Upper lobe of left lung (tissue), 6 donors: ENCODE data around the gene USP32. TPM values are rescaled to one million over a fixed set of nuclear protein-coding genes. Genes with fewer than 3 reads are reported as not detected.

ENCODE experiments used
- ATAC-seq, 2 donors: fragments of 200-7000 bp; cut with Tn5 transposase; one replicate each; pipeline ENCODE4 v1.9.1; 2022; ENCODE audit warnings: mild to moderate bottlenecking in 2 of 2, moderate library complexity in 2 of 2; ENCODE audit not compliant: low FRiP score in 2 of 2
- DNase-seq, 2 donors: peaks; one replicate each; pipeline ENCODE4 v3.0.0-alpha.2; 2019 to 2020
- H3K27ac ChIP-seq, 4 donors: fragments of 200-600 bp; sonication (generic); one replicate each; pipeline ENCODE4 v1.5.1; 2016 to 2019
- H3K27me3 ChIP-seq, 4 donors: fragments of 200-600 bp; sonication (generic); one replicate each; pipeline ENCODE4 v1.5.1; 2017 to 2019
- H3K36me3 ChIP-seq, 4 donors: fragments of 200-600 bp; sonication (generic); one replicate each; pipeline ENCODE4 v1.5.1; 2016 to 2019
- H3K4me1 ChIP-seq, 4 donors: fragments of 200-600 bp; sonication (generic); one replicate each; pipeline ENCODE4 v1.5.1; 2018 to 2019
- H3K4me3 ChIP-seq, 4 donors: fragments of 200-600 bp; sonication (generic); one replicate each; pipeline ENCODE4 v1.5.1; 2017 to 2019; ENCODE audit warnings: mild to moderate bottlenecking in 2 of 4, moderate library complexity in 1 of 4
- H3K9me3 ChIP-seq, 4 donors: fragments of 200-600 bp; sonication (generic); one replicate each; pipeline ENCODE4 v1.5.1; 2018 to 2019
- CTCF ChIP-seq, 6 experiments: fragments of 450-650 bp in 4 of 6; fragments of 200-600 bp in 2 of 6; sonication (generic) in 2 of 6; IDR thresholded peaks; one replicate each; pipeline ENCODE4 v1.5.1; 2016 to 2019; ENCODE audit warnings: antibody characterized with exemption in 6 of 6
- EP300 ChIP-seq, 4 donors: sonication (generic); formaldehyde crosslinking; IDR thresholded peaks; one replicate each; pipeline ENCODE4 v1.5.1; 2017; ENCODE audit warnings: antibody characterized with exemption in 4 of 4, control low read depth in 2 of 4
- POLR2A ChIP-seq, 4 donors: fragments of 450-650 bp; IDR thresholded peaks; one replicate each; pipeline ENCODE4 v1.5.1; 2016 to 2017; ENCODE audit warnings: antibody characterized with exemption in 4 of 4, mild to moderate bottlenecking in 2 of 4
- POLR2AphosphoS5 ChIP-seq, 2 donors: sonication (generic); formaldehyde crosslinking; IDR thresholded peaks; one replicate each; pipeline ENCODE4 v1.5.1; 2017; ENCODE audit warnings: antibody characterized with exemption in 2 of 2
- WGBS, 2 donors: methylation state at CpG; one replicate each; pipeline ENCODE4 v1.1.5; 2017 to 2018; 5-methylcytosine and 5-hydroxymethylcytosine counted together
- total RNA-seq, 6 donors: library from RNA; depleted of rRNA in 4 of 6; stranded (reverse); fragments of >200 nt in 4 of 6; gene quantifications; one replicate each; pipeline versions ENCODE4 v1.1.0 to v1.2.1, GENCODE V29; 2016 to 2021
- donor health status: DM: no; HTN: no; CAD: no; lungs with moderate emphysema.
- donor health status: DM: no; HTN: yes; CAD: no; lungs with severe emphysema.

Gene USP32
- total RNA-seq, 6 donors from 2014 or later: 69.5 to 115 (median 86.3) TPM

- no peaks in the 10 kb centered on the region for H3K9me3 ChIP-seq
- no peak overlapping the region for H3K4me3 ChIP-seq
- WGBS, 2 donors: 49 to 59% methylated on average over 5 of the region's 5 CpGs
- no peak for ATAC-seq
- TF ChIP-seq POLR2A (IDR thresholded peaks at IDR 0.05) (no peak), POLR2AphosphoS5 (IDR thresholded peaks at IDR 0.05) (peak in 1 of 2 donors; percentile 61), EP300 (IDR thresholded peaks at IDR 0.05) (peak in 1 of 4 donors; percentile 12), CTCF (IDR thresholded peaks at IDR 0.05) (no peak)
- H3K27ac ChIP-seq: peak overlapping the region in 3 of 4 donors; percentile 67 to 87 (median 70)
- H3K36me3 ChIP-seq: no peaks in the 10 kb centered on the region
- no peak for DNase-seq
- peaks cover 55 to 70% (median 62%) of the 10 kb centered on the region in 4 donors for H3K4me1 ChIP-seq
- no peaks in the 10 kb centered on the region for H3K27me3 ChIP-seq
Measured at GRCh38 chr17:60165971-60166370, 226.0 kb downstream of the USP32 start.

GRCh38 chr17:60165223-60165622 lies 226.7 kb downstream of the USP32 start:
- Histone ChIP-seq H3K27ac (peak overlapping the region; percentile 43 to 87 (median 68)), H3K36me3 (no peaks in the 10 kb centered on the region), H3K4me1 (peaks cover 50 to 69% (median 61%) of the 10 kb centered on the region in 4 donors), H3K27me3 (no peaks in the 10 kb centered on the region), H3K4me3 (no peak overlapping the region), H3K9me3 (no peaks in the 10 kb centered on the region)
- DNase-seq (no peak), ATAC-seq (no peak)
- TF ChIP-seq CTCF (IDR thresholded peaks at IDR 0.05) (no peak), POLR2AphosphoS5 (IDR thresholded peaks at IDR 0.05) (no peak), EP300 (IDR thresholded peaks at IDR 0.05) (no peak), POLR2A (IDR thresholded peaks at IDR 0.05) (no peak)
- 62 to 73% methylated on average over 4 to 5 of the region's 5 CpGs for WGBS, 2 donors

- Histone ChIP-seq H3K4me3 (no peak overlapping the region), H3K27ac (peak overlapping the region; percentile 43 to 87 (median 68)), H3K4me1 (peaks cover 45 to 68% (median 58%) of the 10 kb centered on the region in 4 donors), H3K27me3 (no peaks in the 10 kb centered on the region), H3K36me3 (no peaks in the 10 kb centered on the region), H3K9me3 (no peaks in the 10 kb centered on the region)
- no peak for ATAC-seq
- no peak for TF ChIP-seq EP300 (IDR thresholded peaks at IDR 0.05)
- no peak for TF ChIP-seq POLR2AphosphoS5 (IDR thresholded peaks at IDR 0.05)
- no peak for TF ChIP-seq POLR2A (IDR thresholded peaks at IDR 0.05)
- TF ChIP-seq CTCF (IDR thresholded peaks at IDR 0.05): no peak
- 53 to 66% methylated on average over 5 of the region's 5 CpGs for WGBS, 2 donors
- DNase-seq: no peak
Measured at GRCh38 chr17:60164697-60165096, 227.2 kb downstream of the USP32 start.

GRCh38 chr17:60164164-60164563 lies 227.8 kb downstream of the USP32 start:
- no peak overlapping the region for H3K4me3 ChIP-seq
- ATAC-seq (no peak), DNase-seq (no peak)
- no peaks in the 10 kb centered on the region for H3K27me3 ChIP-seq
- TF ChIP-seq POLR2AphosphoS5 (IDR thresholded peaks at IDR 0.05): no peak
- no peak for TF ChIP-seq EP300 (IDR thresholded peaks at IDR 0.05)
- no peak for TF ChIP-seq POLR2A (IDR thresholded peaks at IDR 0.05)
- no peak for TF ChIP-seq CTCF (IDR thresholded peaks at IDR 0.05)
- peak overlapping the region; percentile 43 to 87 (median 68) for H3K27ac ChIP-seq
- peaks cover 0 to 2% (median 0%) of the 10 kb centered on the region in 4 donors for H3K36me3 ChIP-seq
- H3K9me3 ChIP-seq: no peaks in the 10 kb centered on the region
- 72 to 80% methylated on average over 6 of the region's 6 CpGs for WGBS, 2 donors
- H3K4me1 ChIP-seq: peaks cover 40 to 64% (median 52%) of the 10 kb centered on the region in 4 donors
